MCF 10A (cell line): Measurements from ENCODE around the gene ERC2. TPM values are rescaled to one million over a fixed set of nuclear protein-coding genes. Genes with fewer than 3 reads are reported as not detected.

Experiments
- BruUV-seq: library from RNA; stranded (reverse); fragments of 400-500 nt; replicated peaks from 2 replicates; lab custom pipeline; 2021; lab: Mats Ljungman, UMichigan
- CTCF ChIA-PET: fragments of 300-600 bp; sonication (Branson Sonifier 250); formaldehyde crosslinking; extraction: SDS; loops from one replicate; lab custom pipeline; 2021; ENCODE audit warnings: antibody characterized with exemption, inconsistent platforms; lab: Yijun Ruan, JAX
- POLR2A ChIA-PET: fragments of 300-600, 350-650 bp; sonication (Branson Sonifier 250); formaldehyde crosslinking; extraction: SDS; loops from one replicate; lab custom pipeline; 2020; ENCODE audit warnings: antibody characterized with exemption, inconsistent platforms; lab: Yijun Ruan, JAX
- DNase-seq: peaks from one replicate; pipeline ENCODE4 v3.0.0-alpha.2; 2018; ENCODE audit not compliant: unreplicated experiment
- H3K27ac Mint-ChIP-seq: one replicate; pipeline ENCODE4 v1.8.0; 2022; ENCODE audit warnings: mild to moderate bottlenecking, low read depth, mixed read lengths; ENCODE audit not compliant: unreplicated experiment
- H3K27me3 Mint-ChIP-seq: one replicate; pipeline ENCODE4 v1.8.0; 2022; ENCODE audit warnings: mixed read lengths; ENCODE audit not compliant: insufficient read depth, unreplicated experiment
- H3K36me3 Mint-ChIP-seq: one replicate; pipeline ENCODE4 v1.8.0; 2022; ENCODE audit warnings: mild to moderate bottlenecking, moderate library complexity, mixed read lengths; ENCODE audit not compliant: insufficient read depth, unreplicated experiment
- H3K4me1 Mint-ChIP-seq: one replicate; pipeline ENCODE4 v1.8.0; 2022; ENCODE audit warnings: mixed read lengths; ENCODE audit not compliant: insufficient read depth, unreplicated experiment
- H3K4me3 Mint-ChIP-seq: one replicate; pipeline ENCODE4 v1.8.0; 2022; ENCODE audit warnings: mild to moderate bottlenecking, moderate library complexity, mixed read lengths; ENCODE audit not compliant: unreplicated experiment
- H3K9me3 Mint-ChIP-seq: one replicate; pipeline ENCODE4 v1.8.0; 2022; ENCODE audit warnings: mixed read lengths; ENCODE audit not compliant: unreplicated experiment
- intact Hi-C: fragments of 100-400 bp; cut with micrococcal nuclease; formaldehyde crosslinking; loops from 2 replicates; pipeline ENCODE4 v1.14.1; 2022
- total RNA-seq: library from RNA; stranded (reverse); gene quantifications from 2 replicates; pipeline ENCODE4 v1.2.3, GENCODE V29; 2022
- TF ChIP-seq, protein P1 (sequence below): fragments of 200-600 bp; IDR thresholded peaks from one replicate; pipeline ENCODE4 v1.8.0; 2022; ENCODE audit warnings: antibody characterized with exemption, mild to moderate bottlenecking; ENCODE audit not compliant: unreplicated experiment

ERC2 gene
- total RNA-seq, 1 experiment from 2014 or later: 0.42 TPM

DNA sequence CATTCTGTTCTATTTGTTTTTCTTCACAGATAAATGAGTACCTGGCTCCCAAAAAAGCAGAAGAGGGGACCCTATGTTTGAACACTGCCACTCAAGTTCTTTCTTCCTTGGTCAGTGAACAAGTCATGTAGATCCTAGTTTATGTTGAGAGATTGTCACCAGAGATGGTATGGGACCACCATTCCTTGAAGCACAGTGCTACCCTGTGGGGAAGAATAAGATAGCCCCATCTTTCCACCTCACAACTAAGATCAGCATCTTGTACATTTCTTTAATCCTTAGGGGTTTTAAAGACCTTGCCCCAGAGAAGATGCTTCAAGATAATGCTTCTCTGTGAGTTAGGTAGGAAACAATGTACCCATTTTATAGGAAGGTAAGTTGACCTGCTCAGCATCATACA is 747.7 kb downstream of the ERC2 start:
- BruUV-seq: no TSS peak
- H3K4me1 Mint-ChIP-seq: no peaks in the 10 kb centered on the region
- H3K27ac Mint-ChIP-seq: no peak overlapping the region
- peak; percentile 8 for DNase-seq
- POLR2A ChIA-PET: interaction anchor here (1.3 to 1.6 kb wide), 2 partner anchors 197 to 235 kb away, joined by 3 to 4 read pairs; no protein-coding TSS in a partner anchor
- TF ChIP-seq, protein P1, sequence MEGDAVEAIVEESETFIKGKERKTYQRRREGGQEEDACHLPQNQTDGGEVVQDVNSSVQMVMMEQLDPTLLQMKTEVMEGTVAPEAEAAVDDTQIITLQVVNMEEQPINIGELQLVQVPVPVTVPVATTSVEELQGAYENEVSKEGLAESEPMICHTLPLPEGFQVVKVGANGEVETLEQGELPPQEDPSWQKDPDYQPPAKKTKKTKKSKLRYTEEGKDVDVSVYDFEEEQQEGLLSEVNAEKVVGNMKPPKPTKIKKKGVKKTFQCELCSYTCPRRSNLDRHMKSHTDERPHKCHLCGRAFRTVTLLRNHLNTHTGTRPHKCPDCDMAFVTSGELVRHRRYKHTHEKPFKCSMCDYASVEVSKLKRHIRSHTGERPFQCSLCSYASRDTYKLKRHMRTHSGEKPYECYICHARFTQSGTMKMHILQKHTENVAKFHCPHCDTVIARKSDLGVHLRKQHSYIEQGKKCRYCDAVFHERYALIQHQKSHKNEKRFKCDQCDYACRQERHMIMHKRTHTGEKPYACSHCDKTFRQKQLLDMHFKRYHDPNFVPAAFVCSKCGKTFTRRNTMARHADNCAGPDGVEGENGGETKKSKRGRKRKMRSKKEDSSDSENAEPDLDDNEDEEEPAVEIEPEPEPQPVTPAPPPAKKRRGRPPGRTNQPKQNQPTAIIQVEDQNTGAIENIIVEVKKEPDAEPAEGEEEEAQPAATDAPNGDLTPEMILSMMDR: no peak
- H3K27me3 Mint-ChIP-seq: peaks cover 40% of the 10 kb centered on the region
- no peaks in the 10 kb centered on the region for H3K36me3 Mint-ChIP-seq
- H3K9me3 Mint-ChIP-seq: no peaks in the 10 kb centered on the region
- CTCF ChIA-PET: interaction anchor here (0.6 to 4.1 kb wide), 20 partner anchors 9 to 868 kb away, joined by 3 to 28 read pairs (median 4); partner anchors contain the start of gene WNT5A
- H3K4me3 Mint-ChIP-seq: no peak overlapping the region
- intact Hi-C loops: loop anchor here (5.0 to 10.0 kb wide), 3 partner anchors 96 to 768 kb away; no protein-coding TSS in a partner anchor

DNA sequence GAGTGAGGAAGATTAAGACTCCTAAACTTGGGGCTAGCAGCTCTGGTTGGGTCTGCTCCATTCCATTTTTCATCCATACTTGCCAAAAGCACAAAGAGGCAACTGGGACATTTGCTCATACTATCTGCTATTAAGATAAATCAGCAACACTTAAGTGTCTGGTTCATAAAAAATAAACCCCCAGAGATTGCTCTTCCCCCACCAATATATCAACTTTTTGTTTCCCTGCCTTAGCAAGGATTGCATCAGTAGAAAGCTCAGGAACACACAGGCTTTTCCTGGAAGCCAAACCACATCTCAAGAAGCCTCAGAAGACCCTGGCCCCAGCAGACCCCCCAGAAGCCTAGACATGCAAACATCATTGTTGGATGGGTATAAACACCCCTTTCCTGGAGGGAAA is 748.8 kb downstream of the ERC2 start:
- CTCF ChIA-PET: interaction anchor here (0.7 to 1.7 kb wide), 3 partner anchors 11 to 232 kb away, joined by 3 to 4 read pairs (median 4); no protein-coding TSS in a partner anchor
- H3K4me1 Mint-ChIP-seq: no peaks in the 10 kb centered on the region
- no peak for DNase-seq
- H3K27ac Mint-ChIP-seq: no peak overlapping the region
- H3K9me3 Mint-ChIP-seq: no peaks in the 10 kb centered on the region
- BruUV-seq: no TSS peak
- intact Hi-C loops: no loop called here
- H3K36me3 Mint-ChIP-seq: no peaks in the 10 kb centered on the region
- peaks cover 44% of the 10 kb centered on the region for H3K27me3 Mint-ChIP-seq
- H3K4me3 Mint-ChIP-seq: no peak overlapping the region
- TF ChIP-seq, protein P1: no peak
- POLR2A ChIA-PET: no interaction called here

DNA sequence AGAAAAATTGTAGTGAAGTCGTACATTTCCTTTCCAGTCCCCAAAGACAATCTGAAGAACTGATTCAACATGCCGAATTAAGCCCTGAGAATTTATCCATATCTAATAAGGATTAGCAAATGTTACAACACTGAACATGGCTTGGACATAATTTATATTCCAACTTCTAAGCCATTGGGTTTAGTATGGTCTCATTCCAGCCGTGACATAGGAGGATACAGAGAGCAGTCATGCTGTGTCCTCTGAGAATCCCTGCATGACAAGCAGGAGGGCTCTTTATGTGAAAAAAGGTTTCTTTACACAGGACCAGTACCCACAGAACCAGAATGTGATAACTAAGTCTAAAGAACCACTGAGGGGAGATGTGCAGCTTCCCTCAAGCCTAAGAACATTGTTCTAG is 749.3 kb downstream of the ERC2 start:
- TF ChIP-seq, protein P1: no peak
- Mint-ChIP-seq H3K36me3 (no peaks in the 10 kb centered on the region), H3K9me3 (no peaks in the 10 kb centered on the region), H3K27me3 (peaks cover 41% of the 10 kb centered on the region), H3K4me3 (no peak overlapping the region), H3K4me1 (no peaks in the 10 kb centered on the region), H3K27ac (no peak overlapping the region)
- ChIA-PET CTCF (interaction anchor here (0.7 to 2.1 kb wide), 4 partner anchors 195 to 848 kb away, joined by 3 to 14 read pairs (median 4); no protein-coding TSS in a partner anchor), POLR2A (no interaction called here)
- intact Hi-C loops: no loop called here
- no TSS peak for BruUV-seq
- DNase-seq: no peak

DNA sequence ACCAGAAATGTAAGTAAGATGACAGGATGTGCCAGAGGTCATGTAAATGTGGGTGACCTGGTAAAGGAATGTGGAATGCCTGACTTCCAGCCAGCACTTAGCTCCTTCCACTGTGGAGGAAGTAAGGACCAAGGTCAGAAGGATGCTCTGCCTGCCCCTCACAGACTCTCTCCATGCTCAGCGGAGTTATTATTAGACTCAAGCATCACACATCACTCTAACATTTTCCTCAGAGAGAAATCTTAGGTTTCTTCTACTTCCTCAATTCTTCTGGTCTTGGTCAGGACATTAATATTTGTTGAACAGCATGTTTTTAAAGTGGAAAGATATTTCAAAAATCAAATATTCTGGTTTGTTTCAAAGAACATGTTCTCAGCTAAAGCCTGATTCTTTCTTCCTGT is 749.7 kb downstream of the ERC2 start:
- TF ChIP-seq, protein P1: no peak
- intact Hi-C loops: no loop called here
- H3K4me3 Mint-ChIP-seq: no peak overlapping the region
- no TSS peak for BruUV-seq
- H3K4me1 Mint-ChIP-seq: no peaks in the 10 kb centered on the region
- ChIA-PET POLR2A (no interaction called here), CTCF (interaction anchor here (0.9 to 2.1 kb wide), 5 partner anchors 49 to 848 kb away, joined by 3 to 14 read pairs (median 4); no protein-coding TSS in a partner anchor)
- H3K27ac Mint-ChIP-seq: no peak overlapping the region
- peaks cover 36% of the 10 kb centered on the region for H3K27me3 Mint-ChIP-seq
- H3K36me3 Mint-ChIP-seq: no peaks in the 10 kb centered on the region
- no peak for DNase-seq
- H3K9me3 Mint-ChIP-seq: no peaks in the 10 kb centered on the region
